HFF-Myc (cell line): ENCODE results near the gene CDH20.

ENCODE experiments used
- DNase-seq: peaks from one replicate; pipeline ENCODE4 v3.0.0-alpha.2; 2011; ENCODE audit warnings: low read depth; ENCODE audit errors: extremely low read depth
- H3K4me3 ChIP-seq: replicated peaks from 2 replicates; pipeline ENCODE4 v1.5.1; 2011; ENCODE audit warnings: low read depth, mild to moderate bottlenecking, control low read depth, low read length
- TF ChIP-seq, protein P1 (sequence below): IDR thresholded peaks from 2 replicates; pipeline ENCODE4 v1.5.1; 2012; ENCODE audit warnings: mild to moderate bottlenecking, low read depth, low read length, control low read depth; ENCODE audit errors: missing control alignments

CDH20 gene

GRCh38 chr18:61333271-61333745, at the start of gene CDH20:
Gene CDH20, plus strand, starts transcription at chr18:61333430.
- H3K4me3 ChIP-seq: peak within 1 kb of the TSS; percentile 41
- no peak for DNase-seq
- TF ChIP-seq, protein P1, sequence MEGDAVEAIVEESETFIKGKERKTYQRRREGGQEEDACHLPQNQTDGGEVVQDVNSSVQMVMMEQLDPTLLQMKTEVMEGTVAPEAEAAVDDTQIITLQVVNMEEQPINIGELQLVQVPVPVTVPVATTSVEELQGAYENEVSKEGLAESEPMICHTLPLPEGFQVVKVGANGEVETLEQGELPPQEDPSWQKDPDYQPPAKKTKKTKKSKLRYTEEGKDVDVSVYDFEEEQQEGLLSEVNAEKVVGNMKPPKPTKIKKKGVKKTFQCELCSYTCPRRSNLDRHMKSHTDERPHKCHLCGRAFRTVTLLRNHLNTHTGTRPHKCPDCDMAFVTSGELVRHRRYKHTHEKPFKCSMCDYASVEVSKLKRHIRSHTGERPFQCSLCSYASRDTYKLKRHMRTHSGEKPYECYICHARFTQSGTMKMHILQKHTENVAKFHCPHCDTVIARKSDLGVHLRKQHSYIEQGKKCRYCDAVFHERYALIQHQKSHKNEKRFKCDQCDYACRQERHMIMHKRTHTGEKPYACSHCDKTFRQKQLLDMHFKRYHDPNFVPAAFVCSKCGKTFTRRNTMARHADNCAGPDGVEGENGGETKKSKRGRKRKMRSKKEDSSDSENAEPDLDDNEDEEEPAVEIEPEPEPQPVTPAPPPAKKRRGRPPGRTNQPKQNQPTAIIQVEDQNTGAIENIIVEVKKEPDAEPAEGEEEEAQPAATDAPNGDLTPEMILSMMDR: no peak

DNA sequence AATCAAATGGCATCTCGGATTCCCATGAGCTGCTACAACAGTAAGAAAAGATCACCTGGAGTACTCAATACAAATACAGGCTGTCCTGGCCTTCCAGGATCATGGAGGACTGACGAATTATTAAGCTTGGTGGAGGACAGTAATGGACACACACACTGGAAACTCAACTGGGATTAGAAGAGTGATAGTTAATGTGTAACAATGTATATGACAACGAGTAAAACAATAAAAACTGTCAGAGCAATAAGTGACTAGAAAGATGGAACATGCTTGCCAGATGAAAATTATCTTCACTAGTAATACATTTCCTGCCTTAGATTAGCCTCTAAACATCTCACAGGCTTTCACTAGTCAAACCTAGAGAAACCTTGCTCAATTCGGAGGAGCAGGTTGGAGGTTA, 49.2 kb upstream of the CDH20 start:
- DNase-seq: no peak
- TF ChIP-seq, protein P1: no peak
- H3K4me3 ChIP-seq: no peak overlapping the region

DNA sequence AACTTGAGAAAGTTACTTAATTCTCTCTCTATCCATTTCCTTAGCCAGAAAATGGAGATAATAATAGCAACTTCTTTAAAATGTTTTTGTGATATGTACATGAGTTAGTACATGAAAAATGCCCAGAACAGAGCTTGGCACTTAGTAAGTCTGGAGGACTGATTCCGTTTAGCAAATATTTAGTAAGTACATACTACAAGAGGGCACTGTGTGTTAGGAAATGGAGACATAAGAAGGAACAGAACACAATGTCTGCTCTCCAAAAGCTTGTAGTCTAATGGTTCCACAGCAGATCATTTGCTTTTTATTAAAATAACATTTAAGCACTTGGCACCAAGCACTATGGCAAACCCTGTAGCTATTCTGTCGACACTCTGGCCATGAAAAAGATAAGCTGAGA, 47.5 kb upstream of the CDH20 start:
- no peak overlapping the region for H3K4me3 ChIP-seq
- TF ChIP-seq, protein P1: no peak
- DNase-seq: no peak

DNA sequence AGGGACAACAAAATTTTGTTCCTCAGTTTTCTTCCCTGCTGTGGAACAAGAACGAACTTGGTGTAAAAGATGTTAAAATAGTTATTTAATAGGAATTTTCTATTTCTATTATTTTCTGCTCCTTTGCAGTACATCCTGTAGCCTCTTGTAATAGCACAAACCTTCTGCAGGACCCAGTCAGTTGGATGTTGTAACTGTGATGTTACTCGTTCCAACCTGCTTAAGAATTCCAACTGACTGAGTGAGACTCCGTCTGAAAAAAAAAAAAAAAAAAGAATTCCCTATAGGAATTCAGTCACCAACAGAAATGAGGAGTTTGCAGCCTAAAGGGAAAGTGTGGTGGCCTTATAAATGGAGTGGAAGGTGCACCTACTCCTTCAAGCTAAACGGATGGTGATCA, 46.4 kb upstream of the CDH20 start:
- no peak for DNase-seq
- no peak overlapping the region for H3K4me3 ChIP-seq
- TF ChIP-seq, protein P1: no peak

DNA sequence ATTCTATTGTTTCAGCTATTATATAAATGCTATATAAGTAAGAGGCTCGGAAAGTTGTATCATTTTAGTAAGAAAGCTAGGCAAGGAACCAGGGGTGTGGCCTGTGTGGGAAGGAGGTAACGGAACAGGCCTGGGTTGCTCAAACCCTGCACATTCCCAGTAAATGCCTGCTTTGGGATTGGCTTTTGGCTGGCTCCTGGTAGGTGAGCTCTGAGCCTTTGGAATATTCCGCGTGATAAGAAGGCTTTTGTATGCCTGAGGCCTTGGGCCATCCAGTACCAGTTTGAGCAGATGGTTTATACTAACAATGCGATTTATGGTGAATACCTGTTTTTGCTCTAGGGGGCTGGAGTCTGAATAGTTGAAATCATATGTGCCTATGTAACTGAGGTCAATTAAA, 42.6 kb upstream of the CDH20 start:
- TF ChIP-seq, protein P1: no peak
- no peak for DNase-seq
- H3K4me3 ChIP-seq: no peak overlapping the region

- H3K4me3 ChIP-seq: no peak overlapping the region
- TF ChIP-seq, protein P1: no peak
- DNase-seq: no peak
Measured at GRCh38 chr18:61292280-61293035, 40.8 kb upstream of the CDH20 start.
